Stimulated activated CD8-positive, alpha-beta memory T cell treated with anti-CD3 and anti-CD28 coated beads, Interleukin-15, amount 100 ng/mL, for 48 hours (primary cell): ENCODE results near the gene OR7G1.

ENCODE experiments used
- DNase-seq, 2 donors: peaks; one replicate each; pipeline ENCODE4 v3.0.0-alpha.2; 2020; ENCODE audit warnings: low read depth in 2 of 2

Gene OR7G1

GRCh38 chr19:9115307-9115813 lies at the start of gene OR7G1:
TSS of gene OR7G1 (minus strand) at chr19:9115763. CDS start at chr19:9115763, 0 bp downstream.
- DNase-seq: no peak

GRCh38 chr19:9165261-9165660 lies 49.7 kb upstream of the OR7G1 start:
- DNase-seq: no peak

- no peak for DNase-seq
These were observed 45.9 kb upstream of the OR7G1 start for GRCh38 chr19:9161427-9161826.

- no peak for DNase-seq
These were observed 44.3 kb upstream of the OR7G1 start for GRCh38 chr19:9159891-9160290.

- DNase-seq: no peak
These were observed 40.7 kb upstream of the OR7G1 start for GRCh38 chr19:9156304-9156703.

GRCh38 chr19:9155591-9155990 lies 40.0 kb upstream of the OR7G1 start:
- no peak for DNase-seq

- peak in 1 of 2 donors; percentile 4 for DNase-seq
These were observed 35.8 kb upstream of the OR7G1 start for GRCh38 chr19:9151367-9151766.

GRCh38 chr19:9150650-9151049 lies 35.1 kb upstream of the OR7G1 start:
- DNase-seq: no peak

- DNase-seq: no peak
These were observed 34.4 kb upstream of the OR7G1 start for GRCh38 chr19:9149997-9150396.

GRCh38 chr19:9148697-9149096 lies 33.1 kb upstream of the OR7G1 start:
- no peak for DNase-seq

GRCh38 chr19:9146882-9147281 lies 31.3 kb upstream of the OR7G1 start:
- no peak for DNase-seq

GRCh38 chr19:9144920-9145319 lies 29.4 kb upstream of the OR7G1 start:
- DNase-seq: no peak

- peak; percentile 78 to 81 for DNase-seq
These were observed 24.8 kb upstream of the OR7G1 start, which contains the start of gene ZNF317 for GRCh38 chr19:9140159-9140874. TSS of gene ZNF317 (plus strand) at chr19:9140397. CDS start at chr19:9156017, 15,620 bp downstream.

- no peak for DNase-seq
These were observed 24.1 kb upstream of the OR7G1 start for GRCh38 chr19:9139609-9140158.

- no peak for DNase-seq
These were observed 16.9 kb upstream of the OR7G1 start for GRCh38 chr19:9132422-9132821.

- DNase-seq: no peak
These were observed 15.4 kb upstream of the OR7G1 start for GRCh38 chr19:9130965-9131364.

- DNase-seq: no peak
These were observed 12.6 kb upstream of the OR7G1 start for GRCh38 chr19:9128171-9128570.

GRCh38 chr19:9126900-9127405 lies 11.4 kb upstream of the OR7G1 start, which contains the start of gene OR7G3:
TSS of gene OR7G3 (minus strand) at chr19:9126950. CDS start at chr19:9126950, 0 bp downstream.
- no peak for DNase-seq

GRCh38 chr19:9116547-9116946 lies 984 bp upstream of the OR7G1 start:
- no peak for DNase-seq

- DNase-seq: no peak
These were observed 5.6 kb downstream of the OR7G1 start for GRCh38 chr19:9109959-9110358.

GRCh38 chr19:9107375-9107774 lies 8.2 kb downstream of the OR7G1 start, which contains the start of gene OR7G2:
TSS of gene OR7G2 (minus strand) at chr19:9107475. CDS start at chr19:9103243, 4,232 bp downstream.
- DNase-seq: no peak

GRCh38 chr19:9086761-9087160 lies 28.8 kb downstream of the OR7G1 start, which contains the start of gene OR1M1:
TSS of gene OR1M1 (plus strand) at chr19:9087061. CDS start at chr19:9093245, 6,184 bp downstream.
- DNase-seq: no peak

GRCh38 chr19:9078651-9079050 lies 36.9 kb downstream of the OR7G1 start:
- no peak for DNase-seq
